Panc1 (cell line): ENCODE measurements around the gene PEX5L.

ENCODE experiments used
- POLR2AphosphoS5 ChIP-seq: IDR thresholded peaks from 2 replicates; pipeline ENCODE4 v1.6.1; 2012; ENCODE audit warnings: mild to moderate bottlenecking, low read depth, low read length, moderate library complexity
- SIN3A ChIP-seq: IDR thresholded peaks from 2 replicates; pipeline ENCODE4 v1.6.1; 2012; ENCODE audit warnings: low read depth, mild to moderate bottlenecking, low read length, moderate library complexity, borderline replicate concordance; ENCODE audit not compliant: insufficient read depth
- TCF7L2 ChIP-seq: IDR thresholded peaks from 2 replicates; pipeline ENCODE4 v1.6.1; 2011; ENCODE audit warnings: mild to moderate bottlenecking, low read depth, low read length, inconsistent platforms
- TF ChIP-seq, protein P1 (sequence below): fragments of 450-650 bp; IDR thresholded peaks from 2 replicates; pipeline ENCODE4 v1.5.1; 2017; ENCODE audit warnings: mild to moderate bottlenecking
- TF ChIP-seq, protein P2 (sequence below), 2 experiments: IDR thresholded peaks; 2 replicates each; pipeline ENCODE4 v1.6.1; 2011 to 2012; ENCODE audit warnings: low read depth in 2 of 2, control low read depth in 1 of 2, low read length in 1 of 2, mild to moderate bottlenecking in 1 of 2, moderate library complexity in 1 of 2; ENCODE audit not compliant: insufficient read depth in 1 of 2

GRCh38 chr3:179884136-179884535 lies 152.6 kb downstream of the PEX5L start:
- TF ChIP-seq, protein P1, sequence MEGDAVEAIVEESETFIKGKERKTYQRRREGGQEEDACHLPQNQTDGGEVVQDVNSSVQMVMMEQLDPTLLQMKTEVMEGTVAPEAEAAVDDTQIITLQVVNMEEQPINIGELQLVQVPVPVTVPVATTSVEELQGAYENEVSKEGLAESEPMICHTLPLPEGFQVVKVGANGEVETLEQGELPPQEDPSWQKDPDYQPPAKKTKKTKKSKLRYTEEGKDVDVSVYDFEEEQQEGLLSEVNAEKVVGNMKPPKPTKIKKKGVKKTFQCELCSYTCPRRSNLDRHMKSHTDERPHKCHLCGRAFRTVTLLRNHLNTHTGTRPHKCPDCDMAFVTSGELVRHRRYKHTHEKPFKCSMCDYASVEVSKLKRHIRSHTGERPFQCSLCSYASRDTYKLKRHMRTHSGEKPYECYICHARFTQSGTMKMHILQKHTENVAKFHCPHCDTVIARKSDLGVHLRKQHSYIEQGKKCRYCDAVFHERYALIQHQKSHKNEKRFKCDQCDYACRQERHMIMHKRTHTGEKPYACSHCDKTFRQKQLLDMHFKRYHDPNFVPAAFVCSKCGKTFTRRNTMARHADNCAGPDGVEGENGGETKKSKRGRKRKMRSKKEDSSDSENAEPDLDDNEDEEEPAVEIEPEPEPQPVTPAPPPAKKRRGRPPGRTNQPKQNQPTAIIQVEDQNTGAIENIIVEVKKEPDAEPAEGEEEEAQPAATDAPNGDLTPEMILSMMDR, result no peak
- TF ChIP-seq, protein P2, sequence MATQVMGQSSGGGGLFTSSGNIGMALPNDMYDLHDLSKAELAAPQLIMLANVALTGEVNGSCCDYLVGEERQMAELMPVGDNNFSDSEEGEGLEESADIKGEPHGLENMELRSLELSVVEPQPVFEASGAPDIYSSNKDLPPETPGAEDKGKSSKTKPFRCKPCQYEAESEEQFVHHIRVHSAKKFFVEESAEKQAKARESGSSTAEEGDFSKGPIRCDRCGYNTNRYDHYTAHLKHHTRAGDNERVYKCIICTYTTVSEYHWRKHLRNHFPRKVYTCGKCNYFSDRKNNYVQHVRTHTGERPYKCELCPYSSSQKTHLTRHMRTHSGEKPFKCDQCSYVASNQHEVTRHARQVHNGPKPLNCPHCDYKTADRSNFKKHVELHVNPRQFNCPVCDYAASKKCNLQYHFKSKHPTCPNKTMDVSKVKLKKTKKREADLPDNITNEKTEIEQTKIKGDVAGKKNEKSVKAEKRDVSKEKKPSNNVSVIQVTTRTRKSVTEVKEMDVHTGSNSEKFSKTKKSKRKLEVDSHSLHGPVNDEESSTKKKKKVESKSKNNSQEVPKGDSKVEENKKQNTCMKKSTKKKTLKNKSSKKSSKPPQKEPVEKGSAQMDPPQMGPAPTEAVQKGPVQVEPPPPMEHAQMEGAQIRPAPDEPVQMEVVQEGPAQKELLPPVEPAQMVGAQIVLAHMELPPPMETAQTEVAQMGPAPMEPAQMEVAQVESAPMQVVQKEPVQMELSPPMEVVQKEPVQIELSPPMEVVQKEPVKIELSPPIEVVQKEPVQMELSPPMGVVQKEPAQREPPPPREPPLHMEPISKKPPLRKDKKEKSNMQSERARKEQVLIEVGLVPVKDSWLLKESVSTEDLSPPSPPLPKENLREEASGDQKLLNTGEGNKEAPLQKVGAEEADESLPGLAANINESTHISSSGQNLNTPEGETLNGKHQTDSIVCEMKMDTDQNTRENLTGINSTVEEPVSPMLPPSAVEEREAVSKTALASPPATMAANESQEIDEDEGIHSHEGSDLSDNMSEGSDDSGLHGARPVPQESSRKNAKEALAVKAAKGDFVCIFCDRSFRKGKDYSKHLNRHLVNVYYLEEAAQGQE (IDR thresholded peaks at IDR 0.05; ENCODE audit: insufficient read depth in 1 of 2, low read depth in 2 of 2, low read length in 1 of 2), result no peak
- TF ChIP-seq POLR2AphosphoS5 (no peak), SIN3A (no peak), TCF7L2 (no peak)
